IMR-90 (cell line): Measurements from ENCODE around the gene ATF4. TPM values are rescaled to one million over a fixed set of nuclear protein-coding genes. Genes with fewer than 3 reads are reported as not detected.

Source experiments
- ATAC-seq: fragments of 200-7000 bp; cut with Tn5 transposase; 2 replicates; pipeline ENCODE4 v1.9.1; 2020; ENCODE audit warnings: low read depth, mild to moderate bottlenecking, moderate library complexity
- BruUV-seq: library from RNA; stranded (reverse); fragments of 400-500 nt; replicated peaks from 2 replicates; lab custom pipeline; 2021; lab: Mats Ljungman, UMichigan
- CTCF ChIA-PET: fragments of 300-600 bp; formaldehyde crosslinking; extraction: SDS; loops from one replicate; lab custom pipeline; 2021; ENCODE audit warnings: antibody characterized with exemption; lab: Yijun Ruan, JAX
- POLR2A ChIA-PET: fragments of 300-600 bp; sonication (Branson Sonifier 250); formaldehyde crosslinking; loops from one replicate; lab custom pipeline; 2022; ENCODE audit warnings: antibody characterized with exemption; ENCODE audit not compliant: unreplicated experiment; lab: Charles Lee
- DNase-seq: peaks from one replicate; pipeline ENCODE4 v3.0.0; 2013
- H2AFZ ChIP-seq: replicated peaks from 2 replicates; pipeline ENCODE3; 2013; ENCODE audit warnings: low read length, mild to moderate bottlenecking; ENCODE audit not compliant: poor library complexity
- H2AK5ac ChIP-seq: 2 replicates; pipeline ENCODE4 v1.6.1; 2013; ENCODE audit warnings: low read depth, low read length, inconsistent platforms
- H2AK9ac ChIP-seq: replicated peaks from 2 replicates; pipeline ENCODE3; 2013; ENCODE audit warnings: mild to moderate bottlenecking, low read depth, low read length, moderate library complexity; ENCODE audit not compliant: poor library complexity
- H2BK120ac ChIP-seq: 2 replicates; pipeline ENCODE4 v1.6.1; 2013; ENCODE audit warnings: low read depth, low read length, inconsistent platforms
- H2BK15ac ChIP-seq: 3 replicates; pipeline ENCODE4 v1.6.1; 2013; ENCODE audit warnings: low read depth, low read length, inconsistent platforms
- H2BK20ac ChIP-seq: 2 replicates; pipeline ENCODE4 v1.6.1; 2013; ENCODE audit warnings: low read depth, mild to moderate bottlenecking, inconsistent platforms, low read length, moderate library complexity
- H2BK5ac ChIP-seq: 2 replicates; pipeline ENCODE4 v1.6.1; 2013; ENCODE audit warnings: mild to moderate bottlenecking, low read depth, low read length, inconsistent platforms; ENCODE audit not compliant: poor library complexity, severe bottlenecking
- H3K14ac ChIP-seq: replicated peaks from 2 replicates; pipeline ENCODE4 v1.6.1; 2013; ENCODE audit warnings: low read depth, low read length, inconsistent platforms
- H3K18ac ChIP-seq: 2 replicates; pipeline ENCODE4 v1.6.1; 2013; ENCODE audit warnings: low read depth, low read length, control low read depth
- H3K23ac ChIP-seq: 2 replicates; pipeline ENCODE4 v1.6.1; 2013; ENCODE audit warnings: low read depth, low read length, inconsistent platforms
- H3K27ac ChIP-seq: 2 replicates; pipeline ENCODE4 v1.5.1; 2013; ENCODE audit warnings: mild to moderate bottlenecking, control low read depth, low read length; ENCODE audit not compliant: insufficient read depth
- H3K27me3 ChIP-seq: 2 replicates; pipeline ENCODE4 v1.6.1; 2013; ENCODE audit warnings: low read length; ENCODE audit not compliant: control insufficient read depth, insufficient read depth
- H3K36me3 ChIP-seq: 2 replicates; pipeline ENCODE4 v1.6.1; 2013; ENCODE audit warnings: low read length, mixed read lengths; ENCODE audit not compliant: control insufficient read depth, insufficient read depth
- H3K4ac ChIP-seq: 2 replicates; pipeline ENCODE4 v1.6.1; 2013; ENCODE audit warnings: low read depth, low read length, inconsistent platforms
- H3K4me1 ChIP-seq: 2 replicates; pipeline ENCODE4 v1.6.1; 2013; ENCODE audit warnings: low read length, mixed read lengths; ENCODE audit not compliant: control insufficient read depth, insufficient read depth
- H3K4me2 ChIP-seq: 2 replicates; pipeline ENCODE4 v1.6.1; 2013; ENCODE audit warnings: low read depth, mild to moderate bottlenecking, control low read depth, low read length, moderate library complexity
- H3K4me3 ChIP-seq: 2 replicates; pipeline ENCODE4 v1.5.1; 2013; ENCODE audit warnings: low read depth, mild to moderate bottlenecking, control low read depth, low read length, moderate library complexity; ENCODE audit not compliant: insufficient read depth
- H3K56ac ChIP-seq: 2 replicates; pipeline ENCODE4 v1.6.1; 2013; ENCODE audit warnings: low read length, inconsistent platforms; ENCODE audit not compliant: insufficient read depth; ENCODE audit errors: extremely low read depth
- H3K79me1 ChIP-seq, 2 experiments: 2 replicates each; pipeline ENCODE4 v1.6.1; 2013; ENCODE audit warnings: low read length in 2 of 2, inconsistent platforms in 1 of 2, low read depth in 1 of 2
- H3K9ac ChIP-seq: 2 replicates; pipeline ENCODE4 v1.6.1; 2013; ENCODE audit warnings: low read depth, low read length, control low read depth
- H3K9me1 ChIP-seq: 2 replicates; pipeline ENCODE4 v1.6.1; 2013; ENCODE audit warnings: low read length, inconsistent platforms; ENCODE audit not compliant: insufficient read depth
- H3K9me3 ChIP-seq: 2 replicates; pipeline ENCODE4 v1.6.1; 2013; ENCODE audit warnings: low read length; ENCODE audit not compliant: control insufficient read depth, insufficient read depth
- H4K20me1 ChIP-seq: 2 replicates; pipeline ENCODE4 v1.6.1; 2013; ENCODE audit warnings: low read length, inconsistent platforms; ENCODE audit not compliant: insufficient read depth
- H4K5ac ChIP-seq: 2 replicates; pipeline ENCODE4 v1.6.1; 2013; ENCODE audit warnings: mild to moderate bottlenecking, low read depth, low read length, control low read depth
- H4K8ac ChIP-seq, 2 experiments: 2 replicates each; pipeline ENCODE4 v1.6.1; 2013; ENCODE audit warnings: low read depth in 2 of 2, low read length in 2 of 2, control low read depth in 1 of 2, inconsistent platforms in 1 of 2
- H4K91ac ChIP-seq: 2 replicates; pipeline ENCODE4 v1.6.1; 2013; ENCODE audit warnings: low read depth, low read length, inconsistent platforms; ENCODE audit not compliant: insufficient read depth
- CHD1 ChIP-seq: IDR thresholded peaks from 2 replicates; pipeline ENCODE4 v1.6.1; 2012; ENCODE audit warnings: low read depth, low read length, improper control_type of control experiment
- CTCF ChIP-seq: conservative IDR thresholded peaks from 2 replicates; pipeline ENCODE4 v1.5.1; 2012; ENCODE audit warnings: mild to moderate bottlenecking, low read depth, low read length, improper control_type of control experiment
- MAFK ChIP-seq: IDR thresholded peaks from 2 replicates; pipeline ENCODE4 v1.6.1; 2012; ENCODE audit warnings: low read depth, low read length, improper control_type of control experiment
- MAZ ChIP-seq: IDR thresholded peaks from 2 replicates; pipeline ENCODE4 v1.6.1; 2012; ENCODE audit warnings: low read depth, mild to moderate bottlenecking, low read length, improper control_type of control experiment, moderate library complexity, borderline replicate concordance
- MXI1 ChIP-seq: IDR thresholded peaks from 2 replicates; pipeline ENCODE4 v1.6.1; 2012; ENCODE audit warnings: low read depth, mild to moderate bottlenecking, low read length, moderate library complexity, borderline replicate concordance
- NFE2L2 ChIP-seq: fragments of 150-350 bp; IDR thresholded peaks from 2 replicates; pipeline ENCODE4 v1.6.1; 2016; ENCODE audit warnings: low read depth, mild to moderate bottlenecking, low read length
- POLR2A ChIP-seq: IDR thresholded peaks from 2 replicates; pipeline ENCODE4 v1.6.1; 2012; ENCODE audit warnings: mild to moderate bottlenecking, low read depth, low read length
- RAD21 ChIP-seq: IDR thresholded peaks from 2 replicates; pipeline ENCODE4 v1.6.1; 2012; ENCODE audit warnings: low read length, improper control_type of control experiment
- RCOR1 ChIP-seq: IDR thresholded peaks from 2 replicates; pipeline ENCODE4 v1.6.1; 2012; ENCODE audit warnings: mild to moderate bottlenecking, low read length, improper control_type of control experiment; ENCODE audit not compliant: insufficient replicate concordance
- RFX5 ChIP-seq: IDR thresholded peaks from 2 replicates; pipeline ENCODE4 v1.8.0; 2012; ENCODE audit warnings: low read depth, mild to moderate bottlenecking, low read length, moderate library complexity
- USF2 ChIP-seq: fragments of 150-350 bp; IDR thresholded peaks from 2 replicates; pipeline ENCODE4 v1.6.1; 2017; ENCODE audit warnings: mild to moderate bottlenecking, antibody characterized with exemption, low read length, low read depth
- WGBS, 2 experiments: methylation state at CpG; one replicate each; pipeline versions ENCODE4 v1.1.5 to v1.1.7; 2013; ENCODE audit warnings: missing lambda C conversion rate in 2 of 2; ENCODE audit not compliant: insufficient read length in 1 of 2; ENCODE audit errors: extremely low coverage in 2 of 2; 5-methylcytosine and 5-hydroxymethylcytosine counted together
- dilution Hi-C: fragments of 300-500 bp; cut with HindIII; formaldehyde crosslinking; loops from one replicate; pipeline ENCODE4 v1.14.3; 2018; ENCODE audit warnings: low sequenced_read_pairs; ENCODE audit not compliant: unreplicated experiment
- in situ Hi-C: fragments of 300-500 bp; cut with MboI; formaldehyde crosslinking; loops from 3 replicates; pipeline ENCODE4 v1.14.3; 2019; ENCODE audit warnings: low sequenced_read_pairs, inconsistent platforms, mixed read lengths
- intact Hi-C: fragments of 100-400 bp; cut with micrococcal nuclease; formaldehyde crosslinking; loops from 2 replicates; pipeline ENCODE4 v1.10.0; 2022
- polyA plus RNA-seq, 3 experiments: library from polyadenylated mRNA; depleted of rRNA; stranded (reverse); fragments of >200 nt; gene quantifications; 2 replicates each; pipeline ENCODE4 v1.2.3, GENCODE V29; 2012; ENCODE audit warnings: low replicate concordance in 1 of 3
- total RNA-seq: library from RNA; depleted of rRNA; stranded (reverse); fragments of >200 nt; gene quantifications from 2 replicates; pipeline ENCODE4 v1.2.3, GENCODE V29; 2012

Gene ATF4
- total and polyA plus RNA-seq, 2 of the 4 experiments (the other 2 are of a cell fraction), result 148 to 662 TPM

DNA sequence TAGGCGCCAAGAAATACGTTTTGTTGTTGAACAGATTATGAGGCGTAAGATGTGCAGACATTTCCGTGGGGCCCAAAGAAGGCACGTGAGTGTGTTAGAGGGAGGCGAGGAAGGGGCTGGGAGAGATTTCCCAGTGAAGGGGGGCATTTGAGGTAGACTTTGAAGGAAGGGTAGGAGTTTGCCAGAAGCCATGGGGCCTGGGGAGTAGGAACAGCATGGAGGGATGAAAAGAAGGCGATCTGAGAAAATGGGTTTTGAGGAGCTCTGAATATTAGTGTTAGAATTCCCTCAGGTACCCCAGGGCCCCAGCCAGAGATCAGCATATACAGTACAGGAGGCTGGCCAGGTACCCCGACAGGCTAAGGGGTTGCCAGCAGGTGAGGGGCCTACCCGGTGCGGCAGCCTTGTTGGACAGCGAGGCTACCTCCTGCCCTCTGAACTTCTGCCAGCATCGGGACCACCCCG is 18.7 kb upstream of the ATF4 start (continued):
- no peak for TF ChIP-seq USF2

DNA sequence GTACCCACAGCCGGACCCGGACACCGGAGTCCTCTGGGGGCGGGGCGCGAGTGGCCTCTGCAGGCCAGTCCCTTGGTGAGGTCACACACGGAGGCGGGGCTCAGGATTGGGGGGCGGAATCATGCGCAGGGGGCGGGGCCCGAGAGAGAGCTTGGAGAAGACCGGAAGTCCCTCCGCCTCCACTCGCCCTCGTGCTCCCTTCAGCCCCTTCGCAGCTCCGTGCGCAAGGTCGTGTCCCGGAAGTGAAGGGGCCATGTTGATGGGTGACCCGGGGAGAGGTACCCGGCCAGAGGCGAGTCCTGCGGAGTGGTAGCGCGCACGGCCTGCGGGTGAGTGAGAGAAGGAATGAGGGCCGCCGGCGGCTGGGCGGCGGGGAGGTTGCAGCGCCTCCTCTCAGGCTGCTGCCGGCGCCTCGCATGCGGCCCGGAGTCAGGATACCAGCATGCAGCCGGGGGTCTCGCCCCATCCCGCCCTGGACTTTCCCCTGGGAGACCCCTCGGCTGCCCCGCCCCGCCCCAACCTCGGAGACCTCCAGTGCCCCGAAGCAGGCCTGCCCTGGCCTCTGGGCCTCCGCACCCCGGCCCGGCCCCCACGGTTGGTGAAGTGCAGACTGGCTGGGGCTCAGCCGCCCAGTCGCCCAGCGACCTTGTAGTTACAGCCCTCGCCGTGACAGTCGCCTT is 18.1 kb upstream of the ATF4 start, which contains the start of gene MIEF1:
TSS of gene MIEF1 (plus strand) at position 182 of the 680 bp plus-strand sequence. CDS start 9,005 bp downstream, outside the sequence.
- Histone ChIP-seq H3K27me3 (no peaks in the 10 kb centered on the region), H3K36me3 (peaks cover 24% of the 10 kb centered on the region), H2AK5ac (peak within 1 kb of the TSS; percentile 52), H2BK120ac (peak within 1 kb of the TSS; percentile 54), H3K4me1 (peaks cover 10% of the 10 kb centered on the region), H3K9ac (peak within 1 kb of the TSS; percentile 85), H2BK20ac (no peak within 1 kb of the TSS), H3K27ac (peak within 1 kb of the TSS; percentile 45), H3K56ac (peak within 1 kb of the TSS; percentile 48; the same call in 1 of the 2 replicates), H2AK9ac (peak within 1 kb of the TSS; percentile 91), H4K20me1 (0 out of 2 replicates have a peak, but pooled peaks cover 11% of the 10 kb centered on the region), H3K79me1 (peaks cover 19 to 53% of the 10 kb centered on the region in 2 experiments), H4K5ac (peak within 1 kb of the TSS; percentile 44), H4K91ac (peak within 1 kb of the TSS; percentile 38; the same call in 1 of the 2 replicates), H2BK5ac (peak within 1 kb of the TSS; percentile 27), H3K4me3 (peak within 1 kb of the TSS; percentile 67), H2AFZ (peak within 1 kb of the TSS; percentile 92), H3K9me1 (peaks cover 6% of the 10 kb centered on the region), H3K4ac (peak within 1 kb of the TSS; percentile 75), H3K9me3 (no peaks in the 10 kb centered on the region), H3K14ac (peak within 1 kb of the TSS; percentile 61), H3K23ac (peak within 1 kb of the TSS; percentile 74; the same call in 1 of the 2 replicates), H4K8ac (peak within 1 kb of the TSS; percentile 74 to 98), H3K18ac (no peak within 1 kb of the TSS; the same call in 1 of the 2 replicates), H3K4me2 (peak within 1 kb of the TSS; percentile 94), H2BK15ac (no peak within 1 kb of the TSS; the same call in 2 of the 3 replicates)
- WGBS, 2 experiments, result 0% methylated on average over 16 of the region's 58 CpGs; no CpG with 5 or more reads in 1 of the 2 experiments
- intact Hi-C loops (loop anchor here (2.0 kb wide), 1 partner anchor 17 kb away; no protein-coding TSS in a partner anchor), dilution Hi-C loops (no loop called here), in situ Hi-C loops (no loop called here)
- POLR2A ChIA-PET, result interaction anchor here (0.6 to 0.9 kb wide), 6 partner anchors 18 to 115 kb away, joined by 3 to 4 read pairs (median 4); partner anchors contain the start of gene ATF4
- CTCF ChIA-PET, result no interaction called here
- no TSS peak for BruUV-seq
- peak; percentile 92 for DNase-seq
- peak; percentile 97 for ATAC-seq
- TF ChIP-seq CTCF, result no peak; the same call in 1 of the 2 replicates
- TF ChIP-seq RFX5, result no peak
- TF ChIP-seq CHD1, result no peak
- TF ChIP-seq MXI1, result peak; percentile 95
- peak; percentile 69 for TF ChIP-seq USF2
- no peak for TF ChIP-seq RCOR1
- TF ChIP-seq NFE2L2, result no peak
- no peak for TF ChIP-seq POLR2A
- no peak for TF ChIP-seq RAD21
- TF ChIP-seq MAFK, result no peak
- peak; percentile 88 for TF ChIP-seq MAZ
